ENCODE results near the gene MLLT1.
A peak's percentile ranks its signal among the peaks of the same experiment; 100 is the strongest.

Gene MLLT1

DNA sequence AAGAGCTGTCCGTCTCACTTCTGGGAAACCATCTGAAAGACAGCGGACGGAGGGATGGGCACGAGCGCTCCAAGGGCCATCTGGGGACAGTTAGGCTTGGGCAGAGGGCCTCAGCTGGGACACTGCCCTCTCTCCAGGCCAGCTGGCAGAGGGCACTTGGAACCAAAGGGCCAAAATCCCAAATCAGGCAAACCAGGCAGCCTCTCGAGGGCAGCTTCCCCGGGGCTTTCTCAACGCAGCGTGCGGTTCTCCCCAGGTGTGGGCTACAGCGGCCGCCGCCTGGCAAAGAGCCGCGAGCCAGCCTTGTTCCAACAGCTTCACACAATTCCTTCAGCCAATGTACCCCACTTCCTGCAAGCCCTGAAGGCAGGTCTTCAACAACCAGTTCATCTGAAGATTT is 5.0 kb downstream of the MLLT1 start:
- no peak for TF ChIP-seq CTCF (IDR thresholded peaks at IDR 0.05)

GRCh38 chr19:6273701-6274601 is 5.8 kb downstream of the MLLT1 start:
- H3K27me3 Mint-ChIP-seq (ENCODE audit: low read depth, poor library complexity), result no peaks in the 10 kb centered on the region
- peaks cover 99% of the 10 kb centered on the region for H3K4me1 Mint-ChIP-seq
- H3K4me3 Mint-ChIP-seq, result peak overlapping the region; percentile 67
- TF ChIP-seq CTCF (IDR thresholded peaks at IDR 0.05), result no peak
- DNase-seq, result peak; percentile 38
- H3K9me3 Mint-ChIP-seq, result no peaks in the 10 kb centered on the region
- peaks cover 21% of the 10 kb centered on the region for H3K36me3 Mint-ChIP-seq (ENCODE audit: low read depth)
- H3K27ac Mint-ChIP-seq, result peak overlapping the region; percentile 92

More for the DNA sequence above, 5.0 kb downstream of the MLLT1 start:
- Mint-ChIP-seq H3K4me1 (peaks cover 94% of the 10 kb centered on the region), H3K9me3 (no peaks in the 10 kb centered on the region), H3K27me3 (ENCODE audit: low read depth, poor library complexity) (no peaks in the 10 kb centered on the region), H3K27ac (peak overlapping the region; percentile 92), H3K36me3 (ENCODE audit: low read depth) (peaks cover 13% of the 10 kb centered on the region), H3K4me3 (peak overlapping the region; percentile 67)
- no peak for DNase-seq

GRCh38 chr19:6272913-6273600 is 6.7 kb downstream of the MLLT1 start:
- Mint-ChIP-seq H3K4me3 (peak overlapping the region; percentile 67), H3K9me3 (no peaks in the 10 kb centered on the region), H3K36me3 (ENCODE audit: low read depth) (peaks cover 23% of the 10 kb centered on the region), H3K4me1 (peaks cover 97% of the 10 kb centered on the region), H3K27me3 (ENCODE audit: low read depth, poor library complexity) (no peaks in the 10 kb centered on the region), H3K27ac (peak overlapping the region; percentile 92)
- no peak for TF ChIP-seq CTCF (IDR thresholded peaks at IDR 0.05)
- no peak for DNase-seq

DNA sequence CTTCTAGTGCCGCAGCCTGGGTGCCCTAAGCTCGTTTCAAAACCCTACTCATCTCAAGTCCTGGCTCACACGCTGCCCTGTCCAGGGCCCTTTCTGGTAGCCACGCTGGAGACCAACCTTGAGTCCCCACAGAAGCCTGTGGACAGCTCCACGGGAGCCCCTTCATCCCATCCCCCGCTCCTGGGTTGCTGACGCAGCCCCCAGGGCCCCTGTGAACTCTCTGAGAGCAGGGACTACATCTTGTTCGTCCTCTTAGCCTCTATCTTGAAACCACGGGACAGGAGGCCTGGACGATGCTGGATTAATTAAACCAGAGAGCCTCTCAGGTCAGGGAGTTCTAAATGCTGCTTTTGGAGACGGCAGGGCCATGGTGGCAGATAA is 7.4 kb downstream of the MLLT1 start:
- Mint-ChIP-seq H3K36me3 (ENCODE audit: low read depth) (peaks cover 30% of the 10 kb centered on the region), H3K4me1 (peaks cover 97% of the 10 kb centered on the region), H3K4me3 (peak overlapping the region; percentile 68), H3K27ac (peak overlapping the region; percentile 91), H3K9me3 (no peaks in the 10 kb centered on the region), H3K27me3 (ENCODE audit: low read depth, poor library complexity) (no peaks in the 10 kb centered on the region)
- no peak for TF ChIP-seq CTCF (IDR thresholded peaks at IDR 0.05)
- DNase-seq, result peak; percentile 43

DNA sequence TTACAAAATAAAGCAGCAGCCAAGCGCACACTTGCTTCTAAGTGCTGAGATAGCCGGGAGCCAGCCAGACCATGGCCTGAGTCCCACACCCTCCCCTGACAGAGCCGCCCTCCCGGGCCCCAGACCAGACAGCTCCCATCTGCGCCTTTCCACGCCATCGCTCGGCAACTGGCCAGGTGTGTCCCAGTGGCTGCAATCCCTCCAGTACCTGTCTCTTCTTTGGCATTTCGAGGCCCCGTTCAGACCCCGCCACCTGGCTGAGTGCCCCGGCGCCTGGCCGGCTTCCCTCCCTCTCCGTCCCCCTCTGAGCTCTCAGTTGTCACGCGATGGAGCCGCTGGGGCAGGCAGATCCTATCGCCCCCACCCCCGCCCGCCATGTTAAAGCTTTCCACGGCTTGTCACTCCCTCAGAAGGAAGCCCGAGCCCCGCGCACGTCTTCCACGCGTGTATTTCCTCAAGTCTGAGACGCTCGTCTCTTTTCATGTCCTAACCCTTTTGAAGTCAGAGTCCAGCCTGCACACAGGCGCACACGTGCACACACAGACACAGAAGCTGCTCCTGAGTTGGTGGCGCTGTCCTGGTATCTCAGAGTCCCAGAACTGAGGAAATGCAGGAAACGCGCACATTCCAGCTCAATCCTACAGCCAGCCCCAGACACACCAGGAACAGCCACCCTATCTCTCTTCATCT is 7.9 kb downstream of the MLLT1 start:
- no peak for DNase-seq
- peak overlapping the region; percentile 68 for H3K4me3 Mint-ChIP-seq

More for the DNA sequence above, 7.9 kb downstream of the MLLT1 start:
- Mint-ChIP-seq H3K36me3 (ENCODE audit: low read depth) (peaks cover 34% of the 10 kb centered on the region), H3K9me3 (no peaks in the 10 kb centered on the region), H3K27ac (peak overlapping the region; percentile 91), H3K4me1 (peaks cover 94% of the 10 kb centered on the region), H3K27me3 (ENCODE audit: low read depth, poor library complexity) (no peaks in the 10 kb centered on the region)
- no peak for TF ChIP-seq CTCF (IDR thresholded peaks at IDR 0.05)
